GM21619 (cell line): ENCODE data around the gene HAND1.

ENCODE experiments used
- ATAC-seq: cut with Tn5 transposase; IDR thresholded peaks from one replicate; pipeline ENCODE4 v1.9.1; 2021; ENCODE audit not compliant: unreplicated experiment

HAND1 gene

GRCh38 chr5:154478224-154478565 is at the start of gene HAND1:
HAND1 (minus strand) TSS chr5:154478227; CDS start chr5:154478008, 219 bp downstream.
- no peak for ATAC-seq

- ATAC-seq: no peak
Observed at GRCh38 chr5:154526231-154527226, 48.5 kb upstream of the HAND1 start.

GRCh38 chr5:154524859-154525258 is 46.8 kb upstream of the HAND1 start:
- no peak for ATAC-seq

GRCh38 chr5:154524181-154524580 is 46.2 kb upstream of the HAND1 start:
- no peak for ATAC-seq

GRCh38 chr5:154523709-154524108 is 45.7 kb upstream of the HAND1 start:
- ATAC-seq: no peak

- ATAC-seq: no peak
Observed at GRCh38 chr5:154523104-154523503, 45.1 kb upstream of the HAND1 start.

- ATAC-seq: no peak
Observed at GRCh38 chr5:154522284-154522683, 44.3 kb upstream of the HAND1 start.

GRCh38 chr5:154521756-154522155 is 43.7 kb upstream of the HAND1 start:
- no peak for ATAC-seq

GRCh38 chr5:154520861-154521453 is 42.9 kb upstream of the HAND1 start:
- ATAC-seq: no peak

GRCh38 chr5:154519359-154519758 is 41.3 kb upstream of the HAND1 start:
- no peak for ATAC-seq

GRCh38 chr5:154518438-154518867 is 40.4 kb upstream of the HAND1 start:
- ATAC-seq: no peak

GRCh38 chr5:154517810-154518437 is 39.9 kb upstream of the HAND1 start:
- ATAC-seq: no peak

- ATAC-seq: no peak
Observed at GRCh38 chr5:154517181-154517580, 39.2 kb upstream of the HAND1 start.

- no peak for ATAC-seq
Observed at GRCh38 chr5:154516475-154516874, 38.4 kb upstream of the HAND1 start.

GRCh38 chr5:154515488-154515887 is 37.5 kb upstream of the HAND1 start:
- ATAC-seq: peak; percentile 79

- no peak for ATAC-seq
Observed at GRCh38 chr5:154514331-154514730, 36.3 kb upstream of the HAND1 start.

- peak; percentile 40 for ATAC-seq
Observed at GRCh38 chr5:154513669-154514084, 35.6 kb upstream of the HAND1 start.

GRCh38 chr5:154511984-154512383 is 34.0 kb upstream of the HAND1 start:
- no peak for ATAC-seq

GRCh38 chr5:154509784-154510555 is 31.9 kb upstream of the HAND1 start:
- ATAC-seq: no peak

- no peak for ATAC-seq
Observed at GRCh38 chr5:154508114-154508513, 30.1 kb upstream of the HAND1 start.

GRCh38 chr5:154506716-154507080 is 28.7 kb upstream of the HAND1 start:
- ATAC-seq: no peak
